ENCODE measurements around the gene LRRC15.

LRRC15 gene

GRCh38 chr3:194369522-194370279 lies at the start of gene LRRC15:
Gene LRRC15 (minus strand): TSS chr3:194369743. CDS start chr3:194361043, 8,700 bp downstream.
- no peak for DNase-seq

GRCh38 chr3:194418671-194419070 lies 49.1 kb upstream of the LRRC15 start:
- DNase-seq = no peak

- peak; percentile 68 for DNase-seq
Measured at GRCh38 chr3:194407423-194407822, 37.9 kb upstream of the LRRC15 start.

- no peak for DNase-seq
Measured at GRCh38 chr3:194405766-194406165, 36.2 kb upstream of the LRRC15 start.

- peak; percentile 61 for DNase-seq
Measured at GRCh38 chr3:194404365-194405140, 35.0 kb upstream of the LRRC15 start.

GRCh38 chr3:194401868-194402329 lies 32.4 kb upstream of the LRRC15 start:
- no peak for DNase-seq

GRCh38 chr3:194401346-194401745 lies 31.8 kb upstream of the LRRC15 start:
- no peak for DNase-seq

- DNase-seq = no peak
Measured at GRCh38 chr3:194399874-194400411, 30.4 kb upstream of the LRRC15 start.

GRCh38 chr3:194399166-194399565 lies 29.6 kb upstream of the LRRC15 start, which contains the start of gene GP5:
Gene GP5 (minus strand): TSS chr3:194399266. CDS start chr3:194398282, 984 bp downstream.
- no peak for DNase-seq

GRCh38 chr3:194397757-194398312 lies 28.3 kb upstream of the LRRC15 start:
- peak; percentile 35 for DNase-seq

GRCh38 chr3:194396859-194397756 lies 27.6 kb upstream of the LRRC15 start:
- peak; percentile 43 for DNase-seq

GRCh38 chr3:194396539-194396858 lies 27.0 kb upstream of the LRRC15 start:
- no peak for DNase-seq

- peak; percentile 71 for DNase-seq
Measured at GRCh38 chr3:194395778-194396538, 26.4 kb upstream of the LRRC15 start.

GRCh38 chr3:194395212-194395611 lies 25.7 kb upstream of the LRRC15 start:
- peak; percentile 62 for DNase-seq

- DNase-seq = no peak
Measured at GRCh38 chr3:194392576-194392975, 23.0 kb upstream of the LRRC15 start.

GRCh38 chr3:194390835-194391234 lies 21.3 kb upstream of the LRRC15 start:
- DNase-seq = no peak

GRCh38 chr3:194389269-194389668 lies 19.7 kb upstream of the LRRC15 start:
- no peak for DNase-seq

- no peak for DNase-seq
Measured at GRCh38 chr3:194387926-194388418, 18.4 kb upstream of the LRRC15 start.

GRCh38 chr3:194387276-194387675 lies 17.7 kb upstream of the LRRC15 start:
- no peak for DNase-seq

- DNase-seq = no peak
Measured at GRCh38 chr3:194386648-194387047, 17.1 kb upstream of the LRRC15 start.

- no peak for DNase-seq
Measured at GRCh38 chr3:194386066-194386465, 16.5 kb upstream of the LRRC15 start.

All from activated CD4-positive, alpha-beta T cell treated with anti-CD3 and anti-CD28 coated beads, Interleukin-10, Interleukin-2, amounts not matched to agents 100 ng/mL and 50 ng/mL, durations not matched to agents 16 hours and 8 hours (primary cell).